CD14-positive monocyte (primary cell): ENCODE results near the gene AIFM3. TPM values are rescaled to one million over a fixed set of nuclear protein-coding genes. Genes with fewer than 3 reads are reported as not detected.
A peak's percentile ranks its signal among the peaks of the same experiment; 100 is the strongest.

Experiments
- DNase-seq, 3 donors: peaks; one replicate each; pipeline ENCODE4 v3.0.0-alpha.2; 2011 to 2022
- H2AFZ ChIP-seq: 2 replicates; pipeline ENCODE4 v1.6.0; 2012; ENCODE audit warnings: mild to moderate bottlenecking, low read depth, low read length, inconsistent platforms; ENCODE audit not compliant: insufficient read depth, poor library complexity, severe bottlenecking
- H3K27ac ChIP-seq, 2 donors: 1 replicate in 1 of 2; 2 replicates in 1 of 2; pipeline ENCODE4 v1.5.1; 2012 to 2013; ENCODE audit warnings: low read length in 2 of 2, control low read depth in 1 of 2, inconsistent platforms in 1 of 2, low read depth in 1 of 2, mild to moderate bottlenecking in 1 of 2
- H3K27me3 ChIP-seq, 2 donors: one replicate each; pipeline versions ENCODE4 v1.6.0 to v1.6.1; 2011 to 2013; ENCODE audit warnings: low read length in 2 of 2; ENCODE audit not compliant: control insufficient read depth in 2 of 2, insufficient read depth in 2 of 2
- H3K36me3 ChIP-seq, 2 donors: replicated peaks in 1 of 2; 1 replicate in 1 of 2; 2 replicates in 1 of 2; pipeline versions ENCODE4 v1.5.1 to v1.6.1; 2012 to 2013; ENCODE audit warnings: low read length in 2 of 2, control low read depth in 1 of 2, inconsistent platforms in 1 of 2, mild to moderate bottlenecking in 1 of 2; ENCODE audit not compliant: insufficient read depth in 2 of 2, control insufficient read depth in 1 of 2
- H3K4me1 ChIP-seq, 2 donors: 1 replicate in 1 of 2; 2 replicates in 1 of 2; pipeline versions ENCODE4 v1.5.1 to v1.6.1; 2012 to 2013; ENCODE audit warnings: low read length in 2 of 2, control low read depth in 1 of 2, inconsistent platforms in 1 of 2, mild to moderate bottlenecking in 1 of 2, moderate library complexity in 1 of 2; ENCODE audit not compliant: insufficient read depth in 2 of 2, control insufficient read depth in 1 of 2
- H3K4me2 ChIP-seq: replicated peaks from 2 replicates; pipeline ENCODE3; 2012; ENCODE audit warnings: low read length, moderate library complexity, mild to moderate bottlenecking; ENCODE audit not compliant: poor library complexity, severe bottlenecking; ENCODE audit errors: extremely low read depth
- H3K4me3 ChIP-seq, 3 experiments: fragments of 200-600 bp in 1 of 3; sonication (generic) in 1 of 3; replicated peaks in 1 of 3; 1 replicate in 2 of 3; 2 replicates in 1 of 3; pipeline ENCODE4 v1.5.1; 2011 to 2013; ENCODE audit warnings: low read length in 3 of 3, mild to moderate bottlenecking in 3 of 3, control low read depth in 2 of 3, low read depth in 2 of 3, inconsistent platforms in 1 of 3, moderate library complexity in 1 of 3
- H3K79me2 ChIP-seq: 2 replicates; pipeline ENCODE4 v1.6.0; 2012; ENCODE audit warnings: mild to moderate bottlenecking, control low read depth, inconsistent platforms, low read length, moderate library complexity; ENCODE audit not compliant: insufficient read depth
- H3K9ac ChIP-seq: 2 replicates; pipeline ENCODE4 v1.6.0; 2017; ENCODE audit warnings: low read length, mild to moderate bottlenecking; ENCODE audit not compliant: insufficient read depth, poor library complexity, severe bottlenecking
- H3K9me3 ChIP-seq, 2 donors: replicated peaks in 1 of 2; 1 replicate in 1 of 2; 2 replicates in 1 of 2; pipeline versions ENCODE4 v1.5.1 to v1.6.1; 2012 to 2013; ENCODE audit warnings: low read length in 2 of 2, control low read depth in 1 of 2; ENCODE audit not compliant: control insufficient read depth in 1 of 2, insufficient read depth in 1 of 2
- H4K20me1 ChIP-seq: 2 replicates; pipeline ENCODE4 v1.6.0; 2012; ENCODE audit warnings: mild to moderate bottlenecking, low read length, control low read depth, moderate library complexity; ENCODE audit not compliant: insufficient read depth
- H3K27ac Mint-ChIP-seq, 7 donors: one replicate each; pipeline ENCODE4 v1.8.0; 2020; ENCODE audit warnings: mild to moderate bottlenecking in 7 of 7, mixed read lengths in 7 of 7, moderate library complexity in 6 of 7, inconsistent platforms in 2 of 7
- H3K27me3 Mint-ChIP-seq, 3 donors: one replicate each; pipeline ENCODE4 v1.8.0; 2021 to 2022; ENCODE audit warnings: low read depth in 3 of 3, mild to moderate bottlenecking in 3 of 3, mixed read lengths in 3 of 3, moderate library complexity in 3 of 3, inconsistent platforms in 1 of 3
- H3K36me3 Mint-ChIP-seq, 2 donors: one replicate each; pipeline ENCODE4 v1.8.0; 2020; ENCODE audit warnings: mixed read lengths in 2 of 2, inconsistent platforms in 1 of 2, mild to moderate bottlenecking in 1 of 2
- H3K4me1 Mint-ChIP-seq: one replicate; pipeline ENCODE4 v1.8.0; 2020; ENCODE audit warnings: mild to moderate bottlenecking, mixed read lengths
- H3K4me3 Mint-ChIP-seq, 2 donors: one replicate each; pipeline ENCODE4 v1.8.0; 2020; ENCODE audit warnings: mild to moderate bottlenecking in 2 of 2, mixed read lengths in 2 of 2, moderate library complexity in 1 of 2
- H3K9me3 Mint-ChIP-seq, 7 donors: one replicate each; pipeline ENCODE4 v1.8.0; 2020 to 2022; ENCODE audit warnings: mixed read lengths in 7 of 7, mild to moderate bottlenecking in 6 of 7, moderate library complexity in 6 of 7, inconsistent platforms in 2 of 7
- CTCF ChIP-seq: fragments of 200-600 bp; IDR thresholded peaks from one replicate; pipeline ENCODE4 v1.8.0; 2022; ENCODE audit warnings: antibody characterized with exemption, mild to moderate bottlenecking
- WGBS: methylation state at CpG from one replicate; pipeline ENCODE4 v1.1.5; 2013; ENCODE audit warnings: missing lambda C conversion rate; ENCODE audit not compliant: insufficient coverage; 5-methylcytosine and 5-hydroxymethylcytosine counted together
- intact Hi-C, 2 donors: fragments of 100-400 bp; cut with micrococcal nuclease; formaldehyde crosslinking; loops; one replicate each; pipeline versions ENCODE4 v1.15.0 to v1.15.1; 2023
- polyA plus RNA-seq, 3 donors: library from polyadenylated mRNA; depleted of rRNA in 1 of 3; unstranded in 2 of 3; stranded (reverse) in 1 of 3; fragments of 300-500 nt in 2 of 3; fragments of >200 nt in 1 of 3; fragmentation: Illumina TruSeq in 2 of 3; gene quantifications; 1 replicate in 2 of 3; 2 replicates in 1 of 3; pipeline ENCODE4 v1.2.3, GENCODE V29; 2012 to 2021

Gene AIFM3
- polyA plus RNA-seq, 3 donors = 2.1 to 40.9 (median 2.3) TPM

- no peak for TF ChIP-seq CTCF
- Mint-ChIP-seq H3K4me1 (no peaks in the 10 kb centered on the region), H3K36me3 (peaks cover 56 to 83% of the 10 kb centered on the region in 2 donors), H3K4me3 (no peak overlapping the region), H3K9me3 (no peaks in the 10 kb centered on the region), H3K27ac (peak overlapping the region in 2 of 7 donors; percentile 18 to 42), H3K27me3 (peaks cover 0 to 5% (median 3%) of the 10 kb centered on the region in 3 donors)
- H3K9ac ChIP-seq = no peak overlapping the region
- H4K20me1 ChIP-seq = no peaks in the 10 kb centered on the region
- no peaks in the 10 kb centered on the region for H3K27me3 ChIP-seq
- H2AFZ ChIP-seq = no peak overlapping the region
- DNase-seq = no peak
- H3K36me3 ChIP-seq = peaks cover 68 to 95% of the 10 kb centered on the region in 2 donors
- H3K79me2 ChIP-seq = no peaks in the 10 kb centered on the region
- H3K4me1 ChIP-seq = no peaks in the 10 kb centered on the region
- intact Hi-C loops = no loop called here
- H3K9me3 ChIP-seq = no peaks in the 10 kb centered on the region
- H3K4me2 ChIP-seq = no peak overlapping the region
- H3K27ac ChIP-seq = no peak overlapping the region
- 94% methylated on average over 23 of the region's 24 CpGs for WGBS
- H3K4me3 ChIP-seq = no peak overlapping the region
Measured at GRCh38 chr22:20991252-20992055, 24.4 kb downstream of the AIFM3 start.

GRCh38 chr22:20992056-20992442 is 25.0 kb downstream of the AIFM3 start:
- H3K27me3 Mint-ChIP-seq = peaks cover 0 to 5% (median 3%) of the 10 kb centered on the region in 3 donors
- Histone ChIP-seq H3K4me3 (no peak overlapping the region), H3K27ac (no peak overlapping the region), H3K79me2 (no peaks in the 10 kb centered on the region), H3K36me3 (peaks cover 69 to 95% of the 10 kb centered on the region in 2 donors), H3K9me3 (no peaks in the 10 kb centered on the region), H3K4me1 (no peaks in the 10 kb centered on the region), H3K27me3 (no peaks in the 10 kb centered on the region), H3K4me2 (no peak overlapping the region), H2AFZ (no peak overlapping the region), H3K9ac (no peak overlapping the region), H4K20me1 (no peaks in the 10 kb centered on the region)
- H3K4me3 Mint-ChIP-seq = no peak overlapping the region
- 98% methylated on average over 7 of the region's 7 CpGs for WGBS
- H3K4me1 Mint-ChIP-seq = no peaks in the 10 kb centered on the region
- peaks cover 52 to 81% of the 10 kb centered on the region in 2 donors for H3K36me3 Mint-ChIP-seq
- H3K27ac Mint-ChIP-seq = no peak overlapping the region
- no peaks in the 10 kb centered on the region for H3K9me3 Mint-ChIP-seq
- intact Hi-C loops = no loop called here
- TF ChIP-seq CTCF = no peak
- no peak for DNase-seq
